ENCODE data around the gene LRRC43.
"Not testable (repeated sequence)": the region's sequence is repeated elsewhere in the genome, so short reads cannot be mapped to it uniquely, and the experiment has no call there.

Gene LRRC43

DNA sequence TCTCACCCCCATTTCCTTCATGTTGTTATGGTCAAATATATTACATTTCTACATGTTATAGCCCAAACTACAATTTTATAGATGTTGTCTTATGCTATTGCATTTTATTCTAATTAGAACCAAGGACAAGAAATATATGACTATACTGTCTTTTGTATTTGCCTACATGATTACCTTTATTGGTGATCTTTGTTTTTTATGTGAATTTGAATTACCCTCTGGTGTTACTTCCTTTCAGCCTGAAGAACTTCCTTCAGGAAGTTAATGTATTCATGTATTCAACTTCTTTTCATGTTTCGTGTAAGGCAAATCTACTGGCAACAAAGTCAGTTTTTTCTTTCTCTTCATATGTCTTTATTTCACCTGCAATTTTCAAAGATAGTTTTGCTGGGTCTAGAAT is 11.9 kb downstream of the LRRC43 start:
- no peak for DNase-seq

DNA sequence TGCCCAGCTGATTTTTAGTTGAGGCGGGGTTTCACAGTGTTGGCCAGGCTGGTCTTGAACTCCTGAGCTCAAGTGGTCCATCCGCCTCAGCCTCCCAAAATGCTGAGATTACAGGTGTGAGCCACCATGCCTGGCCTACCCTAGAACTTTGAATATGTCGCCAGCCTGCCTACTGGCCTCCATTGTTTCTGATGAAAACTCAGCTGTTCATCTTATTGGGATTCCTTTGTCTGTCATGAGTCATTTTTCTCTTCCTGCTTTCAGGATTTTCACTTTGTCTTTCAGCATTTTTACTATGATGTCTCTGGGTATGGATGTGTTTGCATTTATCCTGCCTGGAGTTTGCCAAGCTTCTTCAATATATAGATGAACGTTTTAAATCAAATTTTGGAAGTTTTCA is 12.5 kb downstream of the LRRC43 start:
- no peak for DNase-seq

DNA sequence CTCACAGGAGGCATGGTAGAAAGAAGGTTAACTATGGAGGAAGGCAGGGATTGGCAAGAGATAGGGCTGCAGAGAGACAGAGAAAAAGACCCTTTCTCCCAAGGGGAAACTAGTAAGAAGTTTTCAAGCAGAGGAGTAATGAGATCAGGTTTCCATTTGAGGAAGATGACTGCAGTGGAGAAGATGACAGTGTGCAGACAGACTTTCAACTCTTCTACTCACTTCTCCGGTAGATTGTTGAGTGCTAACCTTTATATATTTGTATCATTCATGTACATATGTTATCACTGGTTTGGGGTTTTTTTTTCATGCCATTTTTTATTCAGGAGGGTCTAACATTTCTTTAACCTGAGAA is 14.7 kb downstream of the LRRC43 start:
- no peak for DNase-seq

DNA sequence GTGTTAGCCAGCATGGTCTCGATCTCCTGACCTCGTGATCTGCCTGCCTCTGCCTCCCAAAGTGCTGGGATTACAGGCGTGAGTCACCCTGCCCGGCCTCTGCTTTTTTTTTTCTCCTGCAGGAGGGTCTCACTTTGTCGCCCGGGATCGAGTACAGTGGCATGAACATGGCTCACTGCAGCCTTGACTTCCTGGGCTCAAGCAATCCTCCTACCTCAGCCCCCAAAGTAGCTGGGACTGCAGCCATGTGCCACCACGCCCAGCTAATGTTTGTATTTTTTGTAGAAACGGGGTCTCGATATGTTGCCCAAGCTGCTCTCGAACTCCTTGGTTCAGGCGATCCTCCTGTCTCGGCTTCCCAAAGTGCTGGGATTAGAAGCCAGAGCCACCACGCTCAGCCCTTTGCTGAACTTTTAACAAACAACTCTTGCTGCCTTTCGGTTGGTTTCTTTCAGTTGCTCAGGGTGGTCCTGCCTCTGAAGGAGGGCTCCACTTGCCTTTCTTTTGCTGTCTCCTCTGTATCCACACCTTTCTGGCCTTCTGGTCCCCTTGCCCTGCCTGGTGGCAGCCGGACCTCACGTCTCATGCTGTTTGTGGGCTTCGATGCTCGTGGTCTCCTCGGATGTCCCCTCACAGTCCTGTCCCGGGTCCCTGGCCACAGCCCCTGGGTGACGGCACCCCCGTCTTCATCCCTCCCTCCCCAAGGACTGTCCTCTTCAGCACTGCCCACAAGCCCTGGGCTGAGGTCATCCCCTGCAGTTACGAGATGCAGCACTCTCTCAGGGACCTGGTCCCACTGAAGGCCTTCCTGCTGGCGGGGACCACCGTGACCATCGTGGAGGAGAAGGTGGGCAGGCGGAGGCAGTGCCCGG is 16.8 kb downstream of the LRRC43 start:
- no peak for DNase-seq

GRCh38 chr12:122200541-122201175 is 17.7 kb downstream of the LRRC43 start:
- no peak for DNase-seq

- DNase-seq: no peak
These were observed 18.5 kb downstream of the LRRC43 start for GRCh38 chr12:122201381-122201780.

DNA sequence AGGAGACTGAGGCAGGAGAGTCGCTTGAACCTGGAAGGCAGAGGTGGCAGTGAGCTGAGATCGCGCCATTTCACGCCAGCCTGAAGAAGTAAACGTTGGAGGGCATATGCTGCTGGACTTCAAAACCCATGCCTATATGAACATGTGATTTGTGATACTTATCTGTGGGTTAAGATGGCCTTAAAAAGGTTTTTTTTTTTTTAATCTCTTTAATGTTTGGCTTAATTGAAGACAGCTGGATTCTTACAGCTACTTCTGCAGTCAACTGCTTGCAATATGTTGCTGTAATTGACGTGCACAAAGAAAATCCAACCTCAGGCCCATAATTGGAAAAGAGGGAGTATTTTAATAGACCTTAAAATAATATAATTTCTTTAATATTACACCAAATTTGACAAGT is 19.1 kb downstream of the LRRC43 start:
- no peak for DNase-seq

DNA sequence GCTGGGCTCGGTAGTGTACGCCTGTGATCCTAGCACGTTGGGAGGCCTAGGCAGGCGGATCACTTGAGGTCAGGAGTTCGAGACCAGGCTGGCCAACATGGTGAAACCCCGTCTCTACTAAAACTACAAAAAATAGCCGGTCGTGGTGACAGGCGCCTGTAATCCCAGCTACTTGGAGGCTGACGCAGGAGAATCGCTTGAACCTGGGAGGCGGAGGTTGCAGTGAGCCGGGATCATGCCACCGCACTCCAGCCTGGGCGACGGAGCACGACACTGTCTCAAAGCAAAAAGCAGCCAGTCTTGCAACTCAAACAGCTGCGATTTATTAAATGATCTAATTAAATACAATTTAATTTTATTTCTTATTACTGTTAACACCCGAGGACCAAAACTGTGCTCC is 19.9 kb downstream of the LRRC43 start:
- not testable (repeated sequence) for DNase-seq

GRCh38 chr12:122203301-122204166 is 20.6 kb downstream of the LRRC43 start, which contains the start of gene B3GNT4:
B3GNT4 (plus strand) TSS chr12:122203709; CDS start chr12:122204619, 910 bp downstream.
- peak; percentile 59 for DNase-seq

DNA sequence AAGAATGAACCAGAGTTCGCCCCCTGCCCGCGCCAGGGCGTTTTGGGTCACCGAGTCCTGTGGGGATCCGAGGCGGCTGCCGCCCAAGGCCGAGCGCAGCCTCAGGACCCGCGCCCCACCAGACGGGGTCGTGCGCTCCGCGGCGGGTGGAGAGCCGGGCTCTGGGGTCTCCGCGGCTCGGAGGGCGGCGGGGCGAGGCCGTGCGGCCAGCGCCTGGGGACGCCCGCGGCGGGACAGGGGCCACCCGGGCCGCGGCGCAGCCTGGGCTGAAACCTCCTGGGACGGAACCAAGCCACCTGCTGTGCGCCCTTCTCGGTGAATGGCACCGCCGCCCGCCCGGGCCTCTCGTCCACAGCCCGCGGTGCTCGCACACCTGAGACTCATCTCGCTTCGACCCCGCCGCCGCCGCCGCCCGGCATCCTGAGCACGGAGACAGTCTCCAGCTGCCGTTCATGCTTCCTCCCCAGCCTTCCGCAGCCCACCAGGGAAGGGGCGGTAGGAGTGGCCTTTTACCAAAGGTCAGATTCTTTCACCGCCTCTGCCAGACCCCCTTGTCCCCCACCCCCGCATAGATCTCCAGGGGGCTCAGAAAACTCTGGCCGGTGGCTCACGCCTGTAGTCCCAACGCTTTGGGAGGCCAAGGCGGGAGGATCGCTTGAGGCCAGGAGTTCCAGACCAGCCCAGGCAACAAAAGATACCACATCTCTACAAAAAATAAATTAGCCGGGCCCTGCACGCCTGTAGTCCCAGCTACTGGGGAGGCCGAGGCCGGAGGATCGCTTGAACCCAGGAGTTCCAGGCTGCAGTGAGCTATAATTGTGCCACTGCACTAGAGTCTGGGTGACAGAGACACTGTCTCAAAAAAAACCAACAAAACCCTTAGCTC is 21.5 kb downstream of the LRRC43 start:
- no peak for DNase-seq

- DNase-seq: no peak
These were observed 22.4 kb downstream of the LRRC43 start for GRCh38 chr12:122205053-122205925.

GRCh38 chr12:122206111-122206881 is 23.4 kb downstream of the LRRC43 start:
- no peak for DNase-seq

DNA sequence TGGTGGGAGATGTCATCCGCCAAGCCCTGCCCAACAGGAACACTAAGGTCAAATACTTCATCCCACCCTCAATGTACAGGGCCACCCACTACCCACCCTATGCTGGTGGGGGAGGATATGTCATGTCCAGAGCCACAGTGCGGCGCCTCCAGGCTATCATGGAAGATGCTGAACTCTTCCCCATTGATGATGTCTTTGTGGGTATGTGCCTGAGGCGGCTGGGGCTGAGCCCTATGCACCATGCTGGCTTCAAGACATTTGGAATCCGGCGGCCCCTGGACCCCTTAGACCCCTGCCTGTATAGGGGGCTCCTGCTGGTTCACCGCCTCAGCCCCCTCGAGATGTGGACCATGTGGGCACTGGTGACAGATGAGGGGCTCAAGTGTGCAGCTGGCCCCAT is 24.1 kb downstream of the LRRC43 start:
- no peak for DNase-seq

GRCh38 chr12:122207391-122207790 is 24.5 kb downstream of the LRRC43 start:
- DNase-seq: no peak

GRCh38 chr12:122208073-122208820 is 25.3 kb downstream of the LRRC43 start:
- DNase-seq: no peak

DNA sequence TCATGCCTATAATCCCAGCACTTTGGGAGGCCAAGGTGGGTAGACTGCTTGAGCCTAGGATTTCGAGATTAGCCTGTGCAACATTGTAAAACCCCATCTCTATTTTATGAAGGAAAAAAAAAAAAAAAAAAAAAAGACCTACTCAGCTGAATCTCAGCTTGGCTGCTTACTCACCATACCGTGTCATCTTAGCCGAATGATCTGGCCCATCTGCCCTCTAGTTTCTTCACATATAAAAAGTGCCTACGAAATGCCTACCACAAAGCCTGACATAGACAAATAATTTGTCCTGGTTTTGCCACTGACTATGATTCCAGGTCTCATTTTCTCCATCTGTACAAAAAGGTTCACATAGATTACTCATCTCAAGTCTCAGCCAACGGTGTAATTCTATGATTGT is 32.8 kb downstream of the LRRC43 start:
- no peak for DNase-seq

- no peak for DNase-seq
These were observed 33.5 kb downstream of the LRRC43 start for GRCh38 chr12:122216445-122216844.

DNA sequence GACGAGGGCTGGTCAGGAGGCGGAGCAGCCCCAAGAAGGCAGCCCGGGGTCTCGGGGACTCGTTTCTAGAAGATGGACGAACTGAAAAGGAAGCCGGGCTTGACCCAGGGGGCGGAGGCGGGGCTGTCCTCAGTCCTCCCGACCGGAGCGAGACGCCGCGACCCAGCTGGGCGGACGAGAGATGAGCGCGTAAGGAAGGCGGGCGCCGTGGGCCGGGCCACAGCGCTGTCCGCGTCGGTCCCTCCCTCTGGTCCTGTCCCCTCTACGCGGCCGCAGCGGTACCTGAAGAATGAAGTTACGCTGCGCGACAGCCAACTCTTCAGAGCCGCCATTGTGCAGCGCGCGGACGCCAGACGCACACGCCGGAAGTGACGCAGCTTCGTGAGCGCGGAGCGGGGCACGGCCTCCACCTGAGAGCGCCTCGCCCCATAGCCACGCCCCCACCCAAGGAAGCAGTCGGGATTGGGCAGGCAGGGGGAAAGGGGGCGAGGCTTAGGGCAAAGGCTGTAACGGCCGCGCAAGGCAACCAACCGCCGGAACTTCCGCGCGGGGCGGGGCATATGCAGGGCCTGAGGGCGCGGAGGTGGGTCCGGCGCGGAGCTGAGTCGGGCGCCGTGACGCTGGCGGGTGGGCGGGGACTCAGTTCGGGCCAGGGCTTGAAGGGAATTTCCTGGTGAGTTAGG is 42.9 kb downstream of the LRRC43 start, which contains the start of gene DIABLO:
Gene DIABLO, minus strand, starts transcription at position 370 of the 683 bp plus-strand sequence. Its CDS starts 38 bp downstream, at position 332.
- peak; percentile 100 for DNase-seq

All from stimulated activated CD4-positive, alpha-beta T cell treated with anti-CD3 and anti-CD28 coated beads, Interleukin-1b, Interleukin-23, amount 100 ng/mL, for 48 hours (primary cell).